DMS79 treated with DMSO at 0.1 percent for 48 hours (cell line): ENCODE results near the gene FLG2.
"Not testable (repeated sequence)": the region's sequence is repeated elsewhere in the genome, so short reads cannot be mapped to it uniquely, and the experiment has no call there.

Experiments
- DNase-seq: peaks from one replicate; lab custom pipeline; 2025; lab: John Stamatoyannopoulos, UW

The FLG2 gene

DNA sequence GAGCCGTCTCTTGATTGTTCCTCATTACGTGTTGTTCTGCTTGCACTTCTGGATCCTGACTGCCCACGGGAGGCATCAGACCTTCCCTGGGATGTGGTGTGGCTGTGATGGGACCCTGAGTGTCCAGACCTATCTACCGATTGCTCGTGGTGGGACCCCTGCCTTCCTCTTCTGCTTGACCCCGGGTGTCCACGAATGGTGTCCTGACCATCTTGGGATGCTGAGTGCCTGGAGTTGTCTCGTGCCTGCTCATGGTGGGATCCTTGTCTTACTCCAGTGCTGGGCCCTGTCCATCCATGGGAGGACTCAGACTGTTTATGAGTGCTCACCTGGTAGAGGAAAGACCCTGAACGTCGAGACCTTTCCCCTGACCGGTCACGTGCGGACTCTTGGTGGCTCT, 47.6 kb downstream of the FLG2 start:
- DNase-seq: not testable (repeated sequence)

DNA sequence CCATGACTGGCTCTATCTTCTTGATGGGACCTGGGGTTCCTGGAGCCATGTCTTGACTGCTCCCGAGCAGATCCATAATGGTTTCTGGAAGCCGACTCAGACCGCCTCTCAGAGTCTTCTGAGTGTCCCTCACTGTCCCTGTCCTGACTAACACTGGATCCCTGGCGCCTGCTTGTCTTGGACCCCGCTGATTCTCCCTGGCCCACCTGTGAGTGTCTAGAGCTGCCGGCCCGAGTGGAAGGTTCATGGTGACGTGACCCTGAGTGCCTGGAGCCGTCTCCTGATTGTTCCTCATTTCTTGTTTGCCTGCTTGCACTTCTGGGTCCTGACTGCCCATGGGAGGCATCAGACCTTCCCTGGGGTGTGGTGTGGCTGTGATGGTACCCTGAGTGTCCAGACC, 49.9 kb downstream of the FLG2 start:
- no peak for DNase-seq

GRCh38 chr1:152309320-152309901, 50.4 kb downstream of the FLG2 start:
- not testable (repeated sequence) for DNase-seq

DNA sequence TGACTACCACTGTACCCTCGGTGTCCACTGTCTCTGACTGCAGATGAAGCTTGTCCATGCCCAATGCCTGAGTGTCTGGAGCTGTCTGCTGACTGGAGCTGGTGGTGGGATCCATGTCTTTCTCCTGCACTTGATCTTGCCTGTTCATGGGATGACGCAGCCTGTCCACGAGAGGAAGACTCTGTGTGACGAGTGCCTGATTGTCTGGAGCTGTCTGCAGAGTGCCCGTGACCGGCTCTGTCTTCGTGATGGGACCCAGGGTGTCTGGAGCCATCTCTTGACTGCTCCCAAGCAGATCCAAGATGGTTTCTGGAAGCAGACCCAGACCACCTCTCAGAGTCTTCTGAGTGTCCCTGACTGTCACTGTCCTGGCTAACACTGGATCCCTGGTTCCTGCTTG, 51.0 kb downstream of the FLG2 start:
- not testable (repeated sequence) for DNase-seq

DNA sequence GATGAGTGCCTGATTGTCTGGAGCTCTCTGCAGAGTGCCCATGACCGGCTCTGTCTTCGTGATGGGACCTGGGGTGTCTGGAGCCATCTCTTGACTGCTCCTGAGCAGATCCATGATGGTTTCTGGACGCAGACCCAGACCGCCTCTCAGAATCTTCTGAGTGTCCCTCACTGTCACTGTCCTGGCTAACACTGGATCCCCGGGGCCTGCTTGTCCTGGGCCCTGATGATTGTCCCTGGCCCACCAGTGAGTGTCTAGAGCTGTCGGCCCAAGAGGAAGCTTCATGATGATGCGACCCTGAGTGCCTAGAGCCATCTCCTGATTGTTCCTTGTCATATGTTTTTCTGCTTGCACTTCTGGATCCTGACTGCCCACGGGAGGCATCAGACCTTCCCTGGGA, 51.8 kb downstream of the FLG2 start:
- not testable (repeated sequence) for DNase-seq

- not testable (repeated sequence) for DNase-seq
Measured at GRCh38 chr1:152306123-152306522, 53.7 kb downstream of the FLG2 start.

DNA sequence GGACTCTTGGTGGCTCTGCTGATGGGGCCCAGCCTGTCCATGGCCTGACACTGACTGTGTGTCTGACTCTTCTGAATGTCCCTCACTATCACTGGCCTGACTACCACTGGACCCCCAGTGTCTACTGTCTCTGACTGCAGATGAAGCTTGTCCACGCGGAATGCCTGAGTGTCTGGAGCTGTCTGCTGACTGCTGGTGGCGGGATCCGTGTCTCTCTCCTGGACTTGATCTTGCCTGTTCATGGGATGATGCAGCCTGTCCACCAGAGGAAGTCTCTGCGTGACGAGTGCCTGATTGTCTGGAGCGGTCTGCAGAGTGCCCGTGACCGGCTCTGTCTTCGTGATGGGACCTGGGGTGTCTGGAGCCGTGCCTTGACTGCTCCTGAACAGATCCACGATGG, 55.0 kb downstream of the FLG2 start:
- DNase-seq: not testable (repeated sequence)

GRCh38 chr1:152303139-152303872, 56.5 kb downstream of the FLG2 start:
- not testable (repeated sequence) for DNase-seq
